ENCODE data around the gene HOXC6.
A peak's percentile ranks its signal among the peaks of the same experiment; 100 is the strongest.

Gene HOXC6

DNA sequence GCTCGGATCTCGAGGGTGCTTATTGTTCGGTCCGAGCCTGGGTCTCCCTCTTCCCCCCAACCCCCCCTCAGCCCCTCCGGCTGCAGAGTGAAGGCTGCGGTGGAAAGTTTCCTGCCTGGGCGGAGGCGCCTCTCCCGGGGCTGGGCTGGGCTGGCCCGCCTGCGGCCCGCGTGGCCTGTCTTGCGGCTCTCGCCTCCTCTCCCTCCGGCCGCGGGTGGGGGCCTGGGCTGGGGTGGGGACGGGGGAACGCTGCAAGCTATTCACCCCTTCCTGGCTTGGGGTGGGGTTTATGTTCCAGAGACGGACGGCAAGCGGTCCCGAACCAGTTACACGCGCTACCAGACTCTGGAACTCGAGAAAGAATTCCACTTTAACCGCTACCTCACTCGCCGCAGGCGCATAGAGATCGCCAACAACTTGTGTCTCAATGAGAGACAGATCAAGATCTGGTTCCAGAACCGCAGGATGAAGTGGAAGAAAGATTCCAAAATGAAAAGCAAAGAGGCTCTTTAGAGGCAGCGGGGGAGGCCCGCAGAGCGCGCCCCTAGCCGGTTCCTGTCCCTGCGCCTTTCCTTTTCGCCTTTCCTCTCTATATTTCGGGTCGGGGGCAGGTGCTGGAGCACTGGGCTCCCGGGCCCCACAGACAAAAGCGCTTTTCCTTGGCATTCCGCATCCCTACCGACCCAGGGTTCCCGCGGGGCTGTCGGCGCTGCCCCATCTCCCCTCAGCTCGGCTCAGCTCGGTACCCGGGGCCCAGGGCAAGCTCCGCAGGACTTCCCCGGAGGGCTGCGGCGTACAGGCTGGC lies 5.9 kb downstream of the HOXC6 start:
- Histone ChIP-seq H3K4me3 (replicated peaks; ENCODE audit: low read depth, low read length) (peak overlapping the region; percentile 9), H3K36me3 (ENCODE audit: control insufficient read depth, insufficient read depth, low read length) (no peaks in the 10 kb centered on the region), H3K27me3 (replicated peaks; ENCODE audit: control insufficient read depth, insufficient read depth, low read length) (peaks cover 2% of the 10 kb centered on the region; the same call in 1 of the 2 replicates)
- TF ChIP-seq, protein P1, sequence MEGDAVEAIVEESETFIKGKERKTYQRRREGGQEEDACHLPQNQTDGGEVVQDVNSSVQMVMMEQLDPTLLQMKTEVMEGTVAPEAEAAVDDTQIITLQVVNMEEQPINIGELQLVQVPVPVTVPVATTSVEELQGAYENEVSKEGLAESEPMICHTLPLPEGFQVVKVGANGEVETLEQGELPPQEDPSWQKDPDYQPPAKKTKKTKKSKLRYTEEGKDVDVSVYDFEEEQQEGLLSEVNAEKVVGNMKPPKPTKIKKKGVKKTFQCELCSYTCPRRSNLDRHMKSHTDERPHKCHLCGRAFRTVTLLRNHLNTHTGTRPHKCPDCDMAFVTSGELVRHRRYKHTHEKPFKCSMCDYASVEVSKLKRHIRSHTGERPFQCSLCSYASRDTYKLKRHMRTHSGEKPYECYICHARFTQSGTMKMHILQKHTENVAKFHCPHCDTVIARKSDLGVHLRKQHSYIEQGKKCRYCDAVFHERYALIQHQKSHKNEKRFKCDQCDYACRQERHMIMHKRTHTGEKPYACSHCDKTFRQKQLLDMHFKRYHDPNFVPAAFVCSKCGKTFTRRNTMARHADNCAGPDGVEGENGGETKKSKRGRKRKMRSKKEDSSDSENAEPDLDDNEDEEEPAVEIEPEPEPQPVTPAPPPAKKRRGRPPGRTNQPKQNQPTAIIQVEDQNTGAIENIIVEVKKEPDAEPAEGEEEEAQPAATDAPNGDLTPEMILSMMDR (IDR thresholded peaks at IDR 0.05; ENCODE audit: insufficient read depth, low read length, poor library complexity, severe bottlenecking) = no peak
- DNase-seq (ENCODE audit: extremely low read depth, insufficient read length) = no peak

GRCh38 chr12:54034785-54035310 lies 6.6 kb downstream of the HOXC6 start:
- no peak for DNase-seq (ENCODE audit: extremely low read depth, insufficient read length)
- TF ChIP-seq, protein P1 (IDR thresholded peaks at IDR 0.05; ENCODE audit: insufficient read depth, low read length, poor library complexity, severe bottlenecking) = no peak
- Histone ChIP-seq H3K27me3 (replicated peaks; ENCODE audit: control insufficient read depth, insufficient read depth, low read length) (peaks cover 2% of the 10 kb centered on the region; the same call in 1 of the 2 replicates), H3K36me3 (ENCODE audit: control insufficient read depth, insufficient read depth, low read length) (no peaks in the 10 kb centered on the region), H3K4me3 (replicated peaks; ENCODE audit: low read depth, low read length) (no peak overlapping the region)

DNA sequence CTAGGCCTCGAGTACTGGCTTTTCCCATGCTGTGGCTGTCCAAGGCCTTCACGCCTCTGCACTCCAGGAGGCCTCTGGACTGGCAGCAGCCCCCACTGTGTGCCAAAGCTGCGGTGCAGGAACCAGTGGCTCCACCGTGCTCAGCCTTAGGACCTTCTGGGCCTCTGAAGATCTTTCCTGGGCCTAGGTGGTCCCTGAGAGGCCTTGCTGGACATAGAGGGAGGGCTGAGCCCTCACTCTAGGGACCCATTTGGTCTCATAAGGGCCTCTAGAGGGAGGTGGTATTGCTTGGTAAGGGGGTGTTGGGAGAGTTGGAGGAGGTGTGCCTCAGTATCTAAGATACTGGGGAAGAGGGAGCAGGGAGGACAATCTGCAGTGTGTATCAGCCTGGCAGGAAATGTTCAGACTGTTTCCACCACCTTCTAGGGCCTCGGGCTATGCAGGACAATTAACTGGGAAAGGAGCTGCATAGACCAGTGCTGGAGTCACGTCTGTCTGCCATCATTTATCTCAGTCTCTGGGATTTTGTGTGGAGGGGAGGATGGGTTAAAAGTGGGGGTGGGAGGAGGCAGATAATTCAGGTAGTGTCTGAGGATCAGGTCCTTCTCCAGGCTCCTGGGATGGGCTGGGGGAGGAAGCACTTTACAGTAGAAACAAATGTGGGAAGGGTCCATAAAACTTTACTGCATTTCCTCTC lies 7.5 kb downstream of the HOXC6 start:
- H3K4me3 ChIP-seq (replicated peaks; ENCODE audit: low read depth, low read length) = no peak overlapping the region
- peaks cover 2% of the 10 kb centered on the region; the same call in 1 of the 2 replicates for H3K27me3 ChIP-seq (replicated peaks; ENCODE audit: control insufficient read depth, insufficient read depth, low read length)
- DNase-seq (ENCODE audit: extremely low read depth, insufficient read length) = no peak
- TF ChIP-seq, protein P1 (IDR thresholded peaks at IDR 0.05; ENCODE audit: insufficient read depth, low read length, poor library complexity, severe bottlenecking) = no peak
- H3K36me3 ChIP-seq (ENCODE audit: control insufficient read depth, insufficient read depth, low read length) = no peaks in the 10 kb centered on the region

GRCh38 chr12:54036620-54037359 lies 8.6 kb downstream of the HOXC6 start:
- TF ChIP-seq, protein P1 (IDR thresholded peaks at IDR 0.05; ENCODE audit: insufficient read depth, low read length, poor library complexity, severe bottlenecking) = no peak
- no peak for DNase-seq (ENCODE audit: extremely low read depth, insufficient read length)
- Histone ChIP-seq H3K4me3 (replicated peaks; ENCODE audit: low read depth, low read length) (no peak overlapping the region), H3K27me3 (replicated peaks; ENCODE audit: control insufficient read depth, insufficient read depth, low read length) (no peaks in the 10 kb centered on the region; the same call in 1 of the 2 replicates), H3K36me3 (ENCODE audit: control insufficient read depth, insufficient read depth, low read length) (no peaks in the 10 kb centered on the region)

DNA sequence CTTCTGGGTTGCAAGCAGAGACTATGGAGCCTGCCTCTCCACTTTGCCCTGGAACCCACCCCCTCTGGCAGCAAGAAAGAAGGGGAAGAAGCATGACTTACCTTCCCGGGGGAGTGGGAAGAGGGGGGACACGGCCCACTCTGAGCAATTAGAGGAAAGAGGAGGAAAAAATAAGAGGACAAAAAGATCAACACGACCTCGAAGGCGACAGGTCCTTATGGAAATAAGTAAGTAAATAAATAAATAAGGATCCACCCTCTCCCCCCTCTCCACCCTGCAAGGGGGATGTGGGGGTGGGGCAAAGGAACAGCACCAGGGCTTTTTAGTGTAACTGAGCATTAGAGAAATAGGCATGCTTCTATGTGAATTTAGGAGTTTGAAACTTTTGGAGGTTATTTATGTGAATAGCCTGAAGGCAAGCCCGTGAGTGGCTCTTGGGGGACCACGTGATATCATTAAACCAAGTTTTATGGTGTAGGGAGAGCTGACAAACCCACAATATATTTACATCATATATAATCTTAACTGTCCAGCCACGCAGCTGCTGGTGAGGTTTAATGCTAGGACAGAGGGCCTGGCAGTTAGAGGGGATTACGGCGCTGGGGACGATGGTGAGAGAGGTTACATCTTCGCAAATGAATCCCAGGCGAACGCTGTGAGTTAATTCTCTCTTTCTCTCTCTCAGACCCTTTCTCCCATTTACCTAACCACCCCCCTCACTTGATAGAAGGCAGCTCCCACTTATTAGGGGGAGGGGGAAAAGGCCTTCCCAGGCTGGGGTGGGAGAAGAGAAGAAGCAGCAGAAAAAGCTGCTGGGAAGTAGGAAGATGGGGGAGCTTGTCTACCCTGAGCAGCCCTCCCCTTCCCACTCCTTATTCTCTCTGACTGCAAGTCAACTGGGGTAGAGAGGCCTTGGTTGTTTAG lies 9.4 kb downstream of the HOXC6 start:
- Histone ChIP-seq H3K36me3 (ENCODE audit: control insufficient read depth, insufficient read depth, low read length) (no peaks in the 10 kb centered on the region), H3K4me3 (replicated peaks; ENCODE audit: low read depth, low read length) (no peak overlapping the region), H3K27me3 (replicated peaks; ENCODE audit: control insufficient read depth, insufficient read depth, low read length) (no peaks in the 10 kb centered on the region; the same call in 1 of the 2 replicates)
- no peak for DNase-seq (ENCODE audit: extremely low read depth, insufficient read length)
- TF ChIP-seq, protein P1 (IDR thresholded peaks at IDR 0.05; ENCODE audit: insufficient read depth, low read length, poor library complexity, severe bottlenecking) = no peak
